Kidney (tissue), 14 donors: Measurements from ENCODE around the gene ITSN2. TPM values are rescaled to one million over a fixed set of nuclear protein-coding genes. Genes with fewer than 3 reads are reported as not detected.

Experiments used
- DNase-seq, 5 donors: peaks; one replicate each; pipeline ENCODE4 v3.0.0-alpha.2; 2013 to 2020
- FAIRE-seq: peaks from 2 replicates; lab custom pipeline; 2012; peaks lifted over from hg19 to GRCh38; lab: Jason Lieb, UNC
- H3K27ac ChIP-seq, 2 donors: one replicate each; pipeline ENCODE4 v1.7.0; 2013; ENCODE audit warnings: low read depth in 2 of 2, low read length in 2 of 2, inconsistent platforms in 1 of 2
- H3K27me3 ChIP-seq: one replicate; pipeline ENCODE4 v1.7.1; 2013; ENCODE audit warnings: low read length, inconsistent platforms; ENCODE audit not compliant: control insufficient read depth, insufficient read depth
- H3K36me3 ChIP-seq, 3 donors: one replicate each; pipeline versions ENCODE4 v1.7.0 to v1.7.1; 2013; ENCODE audit warnings: low read length in 3 of 3, control low read depth in 1 of 3, inconsistent platforms in 1 of 3; ENCODE audit not compliant: insufficient read depth in 3 of 3, control insufficient read depth in 2 of 3
- H3K4me1 ChIP-seq, 3 donors: one replicate each; pipeline versions ENCODE4 v1.7.0 to v1.7.1; 2013; ENCODE audit warnings: low read length in 3 of 3, inconsistent platforms in 1 of 3, low read depth in 1 of 3; ENCODE audit not compliant: control insufficient read depth in 2 of 3, insufficient read depth in 2 of 3
- H3K4me3 ChIP-seq, 3 donors: one replicate each; pipeline versions ENCODE4 v1.7.0 to v1.8.1; 2013; ENCODE audit warnings: low read length in 3 of 3, control low read depth in 1 of 3, inconsistent platforms in 1 of 3
- H3K9ac ChIP-seq, 3 donors: one replicate each; pipeline versions ENCODE4 v1.7.0 to v1.7.1; 2013; ENCODE audit warnings: low read length in 3 of 3, control low read depth in 1 of 3, inconsistent platforms in 1 of 3
- H3K9me3 ChIP-seq, 3 donors: one replicate each; pipeline versions ENCODE4 v1.7.0 to v1.7.1; 2013; ENCODE audit warnings: low read length in 3 of 3, control low read depth in 1 of 3, inconsistent platforms in 1 of 3; ENCODE audit not compliant: control insufficient read depth in 2 of 3, insufficient read depth in 1 of 3
- CTCF ChIP-seq: IDR thresholded peaks from 3 replicates; pipeline ENCODE4 v1.5.1; 2012; ENCODE audit warnings: mild to moderate bottlenecking, moderate library complexity, borderline replicate concordance; ENCODE audit not compliant: insufficient read depth; ENCODE audit errors: extremely low read depth
- intact Hi-C: fragments of 100-400 bp; cut with DNase I; formaldehyde crosslinking; loops from one replicate; pipeline ENCODE4 v1.11.1; 2022
- polyA plus RNA-seq: library from polyadenylated mRNA; stranded (reverse); fragments of 350-450 nt; fragmentation: Illumina TruSeq; extraction: RNeasy Lipid Tissue Mini Kit (QIAGEN cat#74804); gene quantifications from one replicate; pipeline ENCODE4 v1.2.3, GENCODE V29; 2014; ENCODE audit warnings: low read depth, low replicate concordance; ENCODE audit not compliant: insufficient read depth
- total RNA-seq: library from RNA; stranded (reverse); fragmentation: NEBNext Ultra II Directional; extraction: Animal tissue kit (Norgen Biotek cat#: 25700); gene quantifications from one replicate; pipeline ENCODE4 v1.2.1, GENCODE V29; 2021
- donor health status: control.
- donor health status: control.
- donor health status: control.
- donor health status: control.
- donor health status: control.
- donor health status: DM: yes; HTN: yes; CAD: no.
- donor health status: Normal renal cell carcinoma (clear cell type).

ITSN2 gene
- total and polyA plus RNA-seq, 2 donors from 2014 or later, result 20.1 to 72.8 TPM

GRCh38 chr2:24304631-24305030 is 55.7 kb downstream of the ITSN2 start:
- no peak for DNase-seq
- Histone ChIP-seq H3K9me3 (no peaks in the 10 kb centered on the region), H3K36me3 (peaks cover 2 to 25% (median 13%) of the 10 kb centered on the region in 3 donors), H3K4me1 (peaks cover 0 to 2% (median 0%) of the 10 kb centered on the region in 3 donors), H3K27ac (peak overlapping the region in 1 of 2 donors; percentile 23), H3K9ac (no peak overlapping the region), H3K27me3 (no peaks in the 10 kb centered on the region), H3K4me3 (no peak overlapping the region)
- TF ChIP-seq CTCF, result no peak
- intact Hi-C loops, result no loop called here
- FAIRE-seq, result no peak

- intact Hi-C loops, result no loop called here
- no peaks in the 10 kb centered on the region for H3K27me3 ChIP-seq
- H3K9me3 ChIP-seq, result no peaks in the 10 kb centered on the region
- H3K4me3 ChIP-seq, result no peak overlapping the region
- peaks cover 4 to 24% (median 16%) of the 10 kb centered on the region in 3 donors for H3K36me3 ChIP-seq
- H3K27ac ChIP-seq, result no peak overlapping the region
- FAIRE-seq (peak; percentile 33), DNase-seq (peak; percentile 36 to 76 (median 51))
- H3K4me1 ChIP-seq, result peaks cover 0 to 2% (median 0%) of the 10 kb centered on the region in 3 donors
- H3K9ac ChIP-seq, result no peak overlapping the region
- no peak for TF ChIP-seq CTCF
Measured at GRCh38 chr2:24304098-24304497, 56.2 kb downstream of the ITSN2 start.

- FAIRE-seq (no peak), DNase-seq (no peak)
- Histone ChIP-seq H3K9me3 (no peaks in the 10 kb centered on the region), H3K4me1 (peaks cover 0 to 2% (median 0%) of the 10 kb centered on the region in 3 donors), H3K27me3 (no peaks in the 10 kb centered on the region), H3K27ac (no peak overlapping the region), H3K4me3 (no peak overlapping the region), H3K9ac (no peak overlapping the region), H3K36me3 (peaks cover 2 to 23% (median 23%) of the 10 kb centered on the region in 3 donors)
- intact Hi-C loops, result no loop called here
- TF ChIP-seq CTCF, result no peak
Measured at GRCh38 chr2:24301599-24301998, 58.7 kb downstream of the ITSN2 start.

- Histone ChIP-seq H3K4me1 (no peaks in the 10 kb centered on the region), H3K9me3 (no peaks in the 10 kb centered on the region), H3K36me3 (peaks cover 2 to 46% (median 37%) of the 10 kb centered on the region in 3 donors), H3K27me3 (no peaks in the 10 kb centered on the region), H3K27ac (no peak overlapping the region), H3K9ac (no peak overlapping the region), H3K4me3 (no peak overlapping the region)
- intact Hi-C loops, result no loop called here
- TF ChIP-seq CTCF, result no peak
- FAIRE-seq (no peak), DNase-seq (no peak)
Measured at GRCh38 chr2:24297663-24298062, 62.7 kb downstream of the ITSN2 start.
